ENCODE data around the gene PDE6A. TPM values are rescaled to one million over a fixed set of nuclear protein-coding genes. Genes with fewer than 3 reads are reported as not detected.

The PDE6A gene
- total RNA-seq, 1 experiment from 2014 or later: not detected

GRCh38 chr5:149851211-149851610 lies 93.4 kb downstream of the PDE6A start:
- Histone ChIP-seq H2AK5ac (ENCODE audit: insufficient read length, low read length) (no peak overlapping the region), H2BK20ac (ENCODE audit: low read depth, low read length, poor library complexity, severe bottlenecking) (no peak overlapping the region), H3K56ac (ENCODE audit: insufficient read length, low read depth, low read length) (no peak overlapping the region), H3T11ph (ENCODE audit: low read length) (no peak overlapping the region), H3K27me3 (ENCODE audit: insufficient read depth, low read length) (no peaks in the 10 kb centered on the region), H2BK15ac (ENCODE audit: low read depth, low read length) (no peak overlapping the region), H2BK120ac (ENCODE audit: low read depth, low read length, poor library complexity, severe bottlenecking) (no peak overlapping the region), H4K8ac (replicated peaks; ENCODE audit: insufficient read length, low read depth, low read length) (no peak overlapping the region), H3K9ac (ENCODE audit: extremely low read depth, insufficient read length, low read length) (no peak overlapping the region), H3K4me1 (ENCODE audit: insufficient read depth, low read length) (no peaks in the 10 kb centered on the region), H3K27ac (ENCODE audit: insufficient read length, low read depth, low read length) (no peak overlapping the region), H3K18ac (ENCODE audit: insufficient read length, low read depth, low read length) (no peak overlapping the region), H2AFZ (ENCODE audit: low read length) (no peak overlapping the region), H3K9me3 (ENCODE audit: control insufficient read depth, low read depth, low read length) (no peaks in the 10 kb centered on the region), H3K79me1 (ENCODE audit: insufficient read depth, low read depth, low read length, poor library complexity, severe bottlenecking) (no peaks in the 10 kb centered on the region), H2BK12ac (ENCODE audit: insufficient read length, low read depth, low read length) (no peak overlapping the region), H3K4me2 (ENCODE audit: insufficient read depth, insufficient read length, low read length) (no peak overlapping the region), H4K91ac (ENCODE audit: insufficient read length, low read depth, low read length) (no peak overlapping the region), H3K23me2 (ENCODE audit: insufficient read length, low read depth, low read length, poor library complexity, severe bottlenecking) (no peaks in the 10 kb centered on the region), H3K79me2 (ENCODE audit: insufficient read depth, low read length) (no peaks in the 10 kb centered on the region), H4K5ac (ENCODE audit: insufficient read length, low read depth, low read length) (no peak overlapping the region), H3K23ac (ENCODE audit: insufficient read length, low read depth, low read length) (no peak overlapping the region), H4K20me1 (ENCODE audit: control insufficient read depth, insufficient read depth, insufficient read length) (no peaks in the 10 kb centered on the region), H3K4ac (ENCODE audit: low read depth, low read length) (no peak overlapping the region), H3K14ac (ENCODE audit: insufficient read depth, low read length) (no peak overlapping the region), H2BK5ac (ENCODE audit: insufficient read length, low read length) (no peak overlapping the region)
- no peak for TF ChIP-seq CTCF (conservative IDR thresholded peaks at IDR 0.05)
- H3K27me3 Mint-ChIP-seq (ENCODE audit: low read depth): no peaks in the 10 kb centered on the region
- 0 out of 7 replicates have a peak overlapping the region, but pooled peaks of 1 of the 3 experiments have one; percentile 26 for H3K27ac Mint-ChIP-seq
- DNase-seq: peak; percentile 19
- peaks cover 7 to 10% of the 10 kb centered on the region in 2 experiments for H3K4me1 Mint-ChIP-seq
- peaks cover 11 to 33% (median 14%) of the 10 kb centered on the region in 3 experiments; a peak in 6 of 7 replicates for H3K36me3 Mint-ChIP-seq (ENCODE audit: insufficient read depth in 1 of 3, low read depth in 3 of 3)
- H3K9me3 Mint-ChIP-seq: no peaks in the 10 kb centered on the region
- no peak overlapping the region for H3K4me3 Mint-ChIP-seq
